GM23248 (cell line): ENCODE measurements around the gene TSGA10.

Experiments
- EZH2 ChIP-seq: fragments of 200-600 bp; sonication (generic); IDR thresholded peaks from 2 replicates; pipeline ENCODE4 v1.6.1; 2018; ENCODE audit warnings: antibody characterized with exemption, mild to moderate bottlenecking; ENCODE audit not compliant: insufficient read depth, poor library complexity, severe bottlenecking
- EZH2phosphoT487 ChIP-seq: fragments of 200-600 bp; sonication (generic); IDR thresholded peaks from 2 replicates; pipeline ENCODE4 v1.6.1; 2018; ENCODE audit warnings: antibody characterized with exemption, moderate library complexity, mild to moderate bottlenecking, low read depth; ENCODE audit not compliant: insufficient read depth

- no peak for TF ChIP-seq EZH2
- TF ChIP-seq EZH2phosphoT487 = no peak
These were observed 118.8 kb downstream of the TSGA10 start for GRCh38 chr2:99035920-99036319.
